Cortex of kidney (tissue), 1 donor: ENCODE measurements around the gene PURA.

Experiments used
- DNase-seq: peaks from one replicate; lab custom pipeline; 2025; lab: John Stamatoyannopoulos, UW

The PURA gene

DNA sequence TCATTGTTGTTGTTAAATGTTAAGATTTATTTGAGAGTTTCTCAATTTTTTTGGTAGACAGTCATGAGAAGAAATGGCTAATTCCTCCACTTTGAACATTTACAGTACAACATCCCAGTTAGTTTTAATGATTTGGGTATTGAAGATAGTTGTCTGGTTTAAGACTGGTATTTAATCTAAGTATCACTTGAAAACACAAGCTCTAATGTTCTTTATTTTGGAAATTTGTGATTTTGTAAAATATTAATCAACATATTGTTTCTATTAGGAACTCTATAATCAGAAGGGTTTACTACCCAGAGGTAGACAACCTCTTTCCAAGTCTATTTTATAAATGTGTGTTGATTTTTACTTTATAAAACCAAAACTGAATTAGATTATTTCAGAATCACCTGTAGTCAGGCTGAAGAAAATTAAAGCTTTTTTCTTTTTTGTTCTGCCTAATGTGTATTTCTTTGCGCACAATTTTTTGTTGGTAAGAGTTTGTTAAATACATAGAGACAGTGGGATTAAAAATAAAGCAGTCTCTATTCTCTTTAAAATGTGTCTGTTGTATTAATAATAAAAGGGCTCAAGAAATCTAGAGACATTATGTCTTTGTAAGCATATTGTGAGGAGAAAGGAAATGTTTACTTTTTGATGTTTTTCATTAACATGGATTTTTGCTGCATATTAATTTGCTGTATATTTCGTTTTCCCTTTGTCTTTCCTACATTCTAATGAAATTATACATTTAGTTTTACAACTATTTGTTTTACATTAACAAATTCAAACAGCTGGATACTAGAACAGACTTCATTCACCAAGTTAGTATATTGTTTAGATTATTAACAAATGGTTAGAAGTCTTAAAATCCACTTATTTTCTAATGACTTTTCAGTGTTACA lies 3.9 kb upstream of the PURA start:
- DNase-seq = no peak

DNA sequence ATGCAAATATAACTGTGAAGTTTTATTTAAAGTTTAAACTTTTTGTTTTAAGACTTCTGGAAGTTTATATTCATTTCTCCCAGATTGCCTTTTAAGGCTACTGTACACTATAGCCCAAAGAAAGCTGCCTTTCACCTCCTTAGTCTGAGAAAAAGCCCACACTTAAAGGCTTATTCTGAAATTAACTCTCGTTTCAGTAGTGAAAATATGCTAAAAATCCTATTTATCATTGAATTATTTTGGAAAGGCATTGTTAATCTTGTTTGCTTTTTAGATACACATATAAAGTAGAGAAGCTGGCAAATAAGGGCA lies 3.3 kb upstream of the PURA start:
- no peak for DNase-seq

DNA sequence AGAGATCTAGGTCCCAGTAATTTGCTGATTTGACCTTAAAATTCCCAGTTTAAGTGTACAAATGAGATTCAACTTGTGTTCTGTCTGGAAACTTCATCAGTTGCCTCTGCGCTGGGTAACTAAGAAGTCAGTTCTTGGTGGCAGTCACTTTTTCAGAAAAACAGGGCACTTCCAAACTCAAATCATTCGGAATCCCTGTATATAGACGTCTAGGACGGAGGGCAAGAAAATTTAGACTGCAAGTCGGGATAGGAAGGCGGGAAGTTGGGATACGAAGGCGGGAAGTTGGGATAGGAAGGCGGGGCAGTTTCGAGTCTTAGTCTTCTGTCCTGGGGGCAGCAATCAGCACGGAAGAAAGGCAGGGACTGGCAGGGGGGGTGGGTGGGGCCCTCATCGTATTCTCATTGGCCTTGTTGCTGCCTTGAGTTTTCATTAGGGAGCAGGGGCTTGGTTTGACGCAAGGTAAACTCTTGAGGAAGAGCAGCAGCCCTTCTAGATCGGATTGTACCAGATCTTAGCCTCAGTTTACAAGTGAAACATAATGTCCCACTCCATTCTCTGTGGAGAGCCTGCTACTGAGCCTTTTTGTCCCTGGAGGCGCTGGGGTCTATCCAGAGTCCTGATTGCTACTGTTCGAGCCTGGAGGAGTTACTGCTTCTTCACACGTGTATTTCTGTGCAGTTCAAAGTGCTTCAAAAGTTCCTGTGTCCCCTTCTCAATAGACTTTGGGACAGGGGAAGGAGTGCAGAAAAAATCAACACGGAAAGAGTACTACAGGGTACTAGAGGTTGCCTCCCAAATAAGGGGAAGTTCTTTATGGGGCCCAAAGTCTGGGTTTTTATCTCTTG lies 2.7 kb upstream of the PURA start:
- DNase-seq = no peak

DNA sequence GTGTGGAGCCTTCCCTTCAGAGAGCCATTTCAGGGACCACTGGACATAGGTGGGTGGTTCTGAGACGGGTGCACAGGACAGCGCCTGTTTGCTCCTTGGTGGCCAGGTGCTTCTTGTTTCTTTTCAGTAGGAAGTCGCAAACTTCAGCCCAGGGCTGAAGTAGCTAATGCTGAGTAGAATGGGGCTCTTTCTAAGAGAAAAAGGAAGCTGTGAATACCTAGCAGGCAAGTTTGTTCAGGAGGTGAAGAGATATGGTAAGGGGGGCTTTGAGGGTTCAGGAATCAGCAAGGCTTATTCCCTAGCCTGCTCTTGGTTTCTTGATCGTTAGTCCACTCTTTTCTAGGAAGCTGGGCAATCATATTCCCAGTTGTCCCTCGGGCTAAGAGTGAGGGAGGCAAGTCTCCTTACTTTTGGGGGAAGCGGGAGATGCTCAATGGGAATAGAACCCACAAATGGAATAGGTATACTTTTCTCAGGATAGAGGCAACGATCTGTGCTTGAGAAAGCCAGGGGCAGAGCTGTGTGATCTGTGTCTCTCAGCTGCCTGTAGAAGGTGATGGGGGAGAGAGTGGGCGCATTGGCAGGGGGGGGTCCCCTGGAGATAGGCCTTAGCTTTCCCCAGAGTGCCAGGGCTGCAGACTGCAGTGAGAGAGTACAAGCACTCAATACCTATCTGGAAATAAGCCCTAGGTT lies 1.9 kb upstream of the PURA start:
- no peak for DNase-seq

DNA sequence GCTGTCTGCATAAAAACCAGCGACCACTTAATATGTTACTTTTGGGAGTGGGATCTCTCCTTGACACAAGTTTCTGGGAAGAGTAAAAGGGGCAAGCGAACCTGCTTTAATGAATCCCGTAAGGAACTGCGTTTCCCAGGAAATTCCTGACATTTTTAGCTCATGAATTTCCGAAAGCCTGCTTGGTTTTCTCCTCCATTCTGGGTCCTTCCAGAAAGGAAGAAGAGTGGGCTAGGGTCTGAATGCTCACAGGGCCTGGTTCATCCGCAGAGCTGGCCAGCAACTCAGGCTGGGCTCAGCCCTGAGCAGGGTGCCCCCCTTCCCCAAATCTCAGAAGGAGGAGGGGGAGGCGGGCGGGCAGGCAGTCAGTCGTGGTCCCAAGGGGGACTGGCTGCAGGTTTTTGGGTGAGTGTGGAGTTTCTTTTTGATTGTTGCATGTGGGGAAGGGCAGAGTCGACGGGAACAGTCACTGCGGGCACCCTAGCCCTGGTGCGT lies 1.2 kb upstream of the PURA start:
- no peak for DNase-seq

DNA sequence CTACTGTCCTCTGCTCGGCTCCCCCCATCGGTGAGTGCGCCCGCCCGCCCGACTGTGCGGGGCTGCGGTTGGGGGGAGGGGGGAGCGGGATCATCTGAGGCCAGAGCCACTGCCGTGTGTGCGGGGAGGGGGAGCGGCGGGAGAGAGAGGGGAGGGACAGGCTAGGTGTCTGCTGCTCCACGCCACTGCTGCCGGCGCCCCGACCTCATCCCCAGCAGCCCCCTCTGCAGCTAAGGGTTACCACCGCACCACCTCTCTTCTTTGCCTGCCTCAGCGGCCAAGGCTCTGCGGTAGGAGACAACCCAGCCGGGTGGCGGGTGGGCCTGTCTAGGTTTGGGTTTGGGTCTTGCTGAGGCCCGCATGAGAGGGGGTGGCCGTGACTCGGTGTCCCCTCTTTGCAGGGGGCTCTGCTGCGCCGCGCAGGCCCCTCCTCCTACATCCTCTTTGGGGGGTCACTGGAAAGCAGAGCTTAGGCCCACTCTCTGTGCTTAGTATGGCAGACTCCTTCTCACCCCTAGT lies 670 bp upstream of the PURA start:
- DNase-seq = no peak

DNA sequence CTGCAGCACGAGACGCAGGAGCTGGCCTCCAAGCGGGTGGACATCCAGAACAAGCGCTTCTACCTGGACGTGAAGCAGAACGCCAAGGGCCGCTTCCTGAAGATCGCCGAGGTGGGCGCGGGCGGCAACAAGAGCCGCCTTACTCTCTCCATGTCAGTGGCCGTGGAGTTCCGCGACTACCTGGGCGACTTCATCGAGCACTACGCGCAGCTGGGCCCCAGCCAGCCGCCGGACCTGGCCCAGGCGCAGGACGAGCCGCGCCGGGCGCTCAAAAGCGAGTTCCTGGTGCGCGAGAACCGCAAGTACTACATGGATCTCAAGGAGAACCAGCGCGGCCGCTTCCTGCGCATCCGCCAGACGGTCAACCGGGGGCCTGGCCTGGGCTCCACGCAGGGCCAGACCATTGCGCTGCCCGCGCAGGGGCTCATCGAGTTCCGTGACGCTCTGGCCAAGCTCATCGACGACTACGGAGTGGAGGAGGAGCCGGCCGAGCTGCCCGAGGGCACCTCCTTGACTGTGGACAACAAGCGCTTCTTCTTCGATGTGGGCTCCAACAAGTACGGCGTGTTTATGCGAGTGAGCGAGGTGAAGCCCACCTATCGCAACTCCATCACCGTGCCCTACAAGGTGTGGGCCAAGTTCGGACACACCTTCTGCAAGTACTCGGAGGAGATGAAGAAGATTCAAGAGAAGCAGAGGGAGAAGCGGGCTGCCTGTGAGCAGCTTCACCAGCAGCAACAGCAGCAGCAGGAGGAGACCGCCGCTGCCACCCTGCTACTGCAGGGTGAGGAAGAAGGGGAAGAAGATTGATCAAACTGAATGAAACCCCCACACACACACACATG lies 654 bp downstream of the PURA start:
- no peak for DNase-seq

DNA sequence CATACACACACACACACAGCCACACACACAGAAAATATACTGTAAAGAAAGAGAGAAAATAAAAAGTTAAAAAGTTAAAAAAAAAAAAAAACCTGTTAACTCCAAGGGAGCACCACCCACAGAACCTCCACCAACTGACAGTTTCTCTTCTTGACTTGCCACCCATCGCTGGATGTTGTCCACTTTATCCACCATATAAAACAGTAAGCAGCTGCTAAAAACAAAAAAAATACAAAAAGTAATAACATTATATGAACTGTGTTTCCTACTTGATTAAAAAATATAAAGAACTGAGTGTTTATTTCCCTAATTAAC lies 1.2 kb downstream of the PURA start:
- DNase-seq = no peak

DNA sequence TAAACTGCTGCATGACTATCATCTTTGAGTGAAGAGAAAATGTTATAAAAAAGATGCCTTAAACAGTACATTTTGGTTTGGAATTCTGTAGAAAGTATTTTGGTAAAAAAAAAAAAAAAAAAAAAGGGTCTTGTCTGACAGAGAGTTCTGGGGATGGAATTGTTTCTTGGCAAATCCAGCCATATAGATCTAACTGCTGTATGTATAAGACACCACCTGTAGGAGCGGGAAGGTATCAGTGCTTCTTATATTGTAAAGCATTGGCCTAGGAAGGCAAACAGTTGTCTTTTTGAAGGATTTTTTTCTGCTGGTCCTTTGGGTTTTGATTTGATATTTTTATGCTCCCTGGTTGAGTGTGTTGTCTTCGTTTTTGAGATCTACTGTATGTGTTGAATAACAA lies 2.8 kb downstream of the PURA start:
- DNase-seq = no peak

DNA sequence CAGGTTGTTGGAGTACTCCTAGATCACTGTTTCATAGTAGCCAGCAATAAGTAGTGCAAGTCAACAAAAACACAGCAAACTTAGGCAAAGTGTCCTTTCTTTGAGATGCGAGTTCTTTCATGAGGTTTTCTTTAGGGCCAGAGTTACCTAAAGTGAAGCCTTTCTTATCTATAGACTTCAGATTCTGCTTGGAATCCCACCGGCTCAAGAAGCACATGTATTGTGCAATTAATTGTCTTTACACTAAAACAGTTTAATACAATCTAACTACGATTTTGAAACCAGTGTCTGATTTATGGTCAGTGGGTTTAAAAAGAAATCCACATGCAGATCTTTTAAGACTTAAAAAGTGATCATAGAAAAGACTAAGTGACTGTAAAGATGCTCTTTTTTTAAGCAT lies 3.6 kb downstream of the PURA start:
- DNase-seq = no peak

DNA sequence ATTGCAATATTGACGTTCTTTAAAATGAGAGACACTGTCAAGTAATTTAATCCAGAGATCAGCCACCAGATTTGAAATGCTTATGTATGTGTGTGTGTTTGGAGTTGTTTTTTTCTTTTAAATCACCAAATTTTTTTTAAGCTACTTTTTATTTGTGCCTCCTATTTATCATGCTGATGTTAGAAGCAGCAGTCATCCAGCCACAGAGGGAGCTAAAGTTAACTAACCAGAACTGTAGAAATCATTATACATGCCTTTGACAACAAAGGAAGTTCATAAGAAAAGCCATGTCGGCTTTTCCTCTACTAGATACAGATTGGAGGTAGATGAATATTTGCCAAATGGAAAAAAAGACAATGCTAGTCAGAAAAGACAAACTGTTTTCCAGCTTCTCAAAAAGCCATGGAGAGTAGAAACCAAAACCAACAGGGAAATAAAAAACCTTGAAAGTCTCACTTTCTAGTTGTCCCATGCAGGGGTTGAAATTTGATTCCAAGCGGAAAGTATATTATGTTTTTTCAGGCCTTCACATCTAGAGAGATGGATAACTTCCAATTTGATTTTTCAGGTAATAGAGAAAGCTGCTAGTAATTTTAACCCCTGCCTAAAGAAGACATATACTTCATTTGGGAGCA lies 4.5 kb downstream of the PURA start:
- DNase-seq = no peak

DNA sequence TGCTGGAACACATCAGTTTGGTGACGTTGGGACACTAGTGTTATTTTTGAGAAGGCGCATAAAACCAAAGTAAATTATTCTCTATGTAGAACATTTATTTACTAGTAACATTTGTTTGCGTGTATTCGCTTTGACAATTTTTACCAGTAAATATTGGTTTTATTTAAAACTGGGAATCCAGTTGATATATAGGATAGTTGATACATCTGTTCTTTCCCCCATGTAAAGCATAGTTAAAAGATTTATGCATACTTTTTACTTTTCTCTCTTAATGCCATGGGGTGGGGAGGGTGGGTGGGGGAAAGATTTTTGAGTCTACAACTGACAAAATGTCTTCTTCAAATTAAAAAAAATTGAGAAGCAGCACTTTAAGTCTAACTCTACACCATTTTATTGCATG lies 11.7 kb downstream of the PURA start, which contains the start of gene IGIP:
TSS of gene IGIP (plus strand) at position 301 of the 400 bp plus-strand sequence. CDS start 2,540 bp downstream, outside the sequence.
- DNase-seq = no peak

DNA sequence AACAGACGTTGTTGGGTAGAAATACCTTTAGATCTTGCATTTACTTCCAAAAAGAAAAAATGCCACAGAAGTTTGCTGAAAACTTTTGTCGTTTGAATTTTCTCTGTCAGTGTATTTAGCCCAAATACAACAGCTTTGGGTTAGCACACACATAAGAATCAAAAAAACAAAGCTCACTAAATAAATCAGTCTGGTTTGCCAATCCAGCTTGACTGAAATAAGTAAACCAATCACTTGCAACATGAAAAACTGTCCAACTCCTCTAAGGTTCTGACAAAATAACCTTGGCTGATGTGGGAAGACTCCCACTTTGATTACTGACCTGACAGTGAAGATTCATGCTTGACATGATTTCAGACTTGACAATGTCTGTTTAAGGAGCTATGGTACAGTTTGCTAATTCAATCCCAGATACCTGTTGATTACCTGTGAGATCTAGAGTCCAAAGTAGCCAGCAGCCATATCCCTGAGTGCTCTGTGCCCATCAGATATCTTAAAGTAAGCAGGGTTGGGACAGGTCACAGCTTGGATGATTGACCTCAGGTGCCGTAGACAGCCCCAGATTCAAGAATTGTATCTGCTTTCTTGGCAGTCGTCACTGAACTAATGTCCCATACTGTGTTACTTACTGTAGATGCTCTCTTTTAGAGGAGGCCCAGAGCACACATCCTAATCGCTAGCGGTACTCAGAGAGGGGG lies 12.6 kb downstream of the PURA start:
- DNase-seq = no peak

DNA sequence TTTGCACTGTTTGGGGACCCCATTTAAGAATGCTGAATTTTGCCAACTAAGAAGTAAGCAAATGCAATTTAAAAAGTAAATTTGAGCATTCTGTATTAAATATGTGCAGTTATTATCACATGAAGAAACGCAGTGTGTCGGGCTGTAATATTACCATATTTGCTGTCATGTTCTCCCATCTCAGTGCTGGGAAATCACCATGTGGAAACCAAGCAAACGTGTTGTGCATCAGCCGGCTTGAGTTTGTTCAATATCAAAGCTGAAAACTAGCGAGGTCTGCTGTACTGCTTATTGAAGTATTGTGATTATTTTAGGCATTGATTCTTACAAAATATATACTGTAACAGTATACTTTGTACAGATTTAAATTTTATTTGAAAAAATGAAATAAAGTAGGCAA lies 14.5 kb downstream of the PURA start:
- DNase-seq = no peak

DNA sequence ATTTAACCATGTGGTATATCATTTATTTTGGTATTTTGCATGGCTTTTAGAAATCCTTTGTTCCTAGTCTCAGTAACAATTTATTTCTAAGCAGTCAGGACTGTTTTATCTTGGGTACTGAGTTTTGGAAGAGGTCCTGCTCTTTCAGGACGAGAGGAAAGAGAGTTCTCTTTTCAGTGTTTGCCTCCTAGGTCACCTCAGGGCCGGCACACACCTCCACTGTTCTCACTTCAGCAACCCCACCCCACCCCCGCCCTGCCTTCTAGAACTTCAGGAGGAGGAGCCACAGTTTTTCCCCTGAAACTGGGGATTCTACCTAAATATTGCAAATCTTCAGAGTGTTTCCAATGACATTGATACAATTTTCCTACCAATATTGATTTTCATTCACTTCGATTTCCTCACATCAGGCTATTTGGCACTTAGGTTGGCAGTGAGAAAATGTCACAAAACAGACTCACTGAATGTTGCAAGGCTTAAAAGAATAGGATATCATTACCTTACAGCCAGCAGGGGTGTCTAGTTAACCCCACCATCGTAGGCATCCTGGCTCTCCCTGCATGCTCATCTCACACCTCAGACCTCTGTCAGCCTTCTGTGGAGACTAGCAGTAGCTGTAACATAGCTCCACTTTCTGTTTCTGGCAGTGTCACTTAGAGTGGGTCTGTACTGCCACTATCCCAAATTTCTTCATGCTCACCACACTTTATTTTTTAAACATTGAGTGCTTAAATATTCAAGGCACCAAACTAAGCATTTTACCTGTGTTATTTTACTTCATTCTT lies 17.2 kb downstream of the PURA start:
- DNase-seq = no peak

DNA sequence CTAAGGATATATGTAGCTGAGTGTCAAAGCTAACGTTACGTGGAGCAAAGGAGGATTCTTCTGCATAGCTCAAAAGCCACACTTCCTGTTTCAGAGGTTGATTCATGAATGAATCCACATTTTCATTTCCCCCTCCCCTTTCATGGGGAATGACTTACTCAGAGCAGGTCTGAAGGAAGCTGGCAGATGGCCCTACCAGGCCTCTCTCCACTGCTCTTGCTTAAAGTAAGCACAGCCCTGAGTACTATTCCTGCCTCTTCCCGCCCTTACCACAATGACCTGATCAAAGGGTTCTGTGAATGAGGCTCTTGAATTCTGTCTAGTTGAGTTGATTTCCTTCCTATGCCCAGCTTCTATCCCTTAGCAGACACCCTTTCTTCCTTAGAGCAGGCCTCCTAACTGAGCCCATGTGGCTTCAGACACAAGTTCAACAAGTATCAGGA lies 18.1 kb downstream of the PURA start:
- no peak for DNase-seq

DNA sequence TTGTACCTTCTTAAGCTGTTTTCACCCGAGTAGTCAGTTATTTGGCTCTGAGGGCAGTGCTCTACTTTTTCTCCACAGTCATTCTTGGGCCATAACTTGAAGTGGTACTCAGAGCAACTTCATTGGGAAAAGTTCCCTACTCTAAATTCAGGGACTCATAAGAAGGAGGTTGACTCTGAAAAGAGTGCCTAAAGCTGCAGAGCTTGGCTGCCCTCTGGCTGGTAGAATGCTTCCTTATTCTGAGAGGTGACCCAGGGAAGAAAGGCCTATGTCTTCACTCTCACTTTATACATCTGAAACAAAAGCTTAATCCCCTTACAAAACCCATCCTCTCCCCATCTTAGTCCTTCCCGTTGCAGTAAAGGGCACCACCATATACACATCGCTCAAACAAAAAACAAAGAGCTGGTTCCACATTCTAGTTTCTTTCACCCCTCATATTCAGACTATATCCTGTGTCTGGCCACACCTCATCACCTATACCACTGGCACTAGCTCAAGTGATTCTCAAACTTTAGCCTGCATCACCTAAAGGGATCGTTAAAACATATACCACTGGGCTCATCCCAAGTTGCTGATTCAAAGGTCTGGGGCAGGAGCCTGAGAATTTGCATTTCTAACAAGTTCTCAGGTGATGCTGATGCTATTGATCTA lies 19.7 kb downstream of the PURA start:
- DNase-seq = no peak

DNA sequence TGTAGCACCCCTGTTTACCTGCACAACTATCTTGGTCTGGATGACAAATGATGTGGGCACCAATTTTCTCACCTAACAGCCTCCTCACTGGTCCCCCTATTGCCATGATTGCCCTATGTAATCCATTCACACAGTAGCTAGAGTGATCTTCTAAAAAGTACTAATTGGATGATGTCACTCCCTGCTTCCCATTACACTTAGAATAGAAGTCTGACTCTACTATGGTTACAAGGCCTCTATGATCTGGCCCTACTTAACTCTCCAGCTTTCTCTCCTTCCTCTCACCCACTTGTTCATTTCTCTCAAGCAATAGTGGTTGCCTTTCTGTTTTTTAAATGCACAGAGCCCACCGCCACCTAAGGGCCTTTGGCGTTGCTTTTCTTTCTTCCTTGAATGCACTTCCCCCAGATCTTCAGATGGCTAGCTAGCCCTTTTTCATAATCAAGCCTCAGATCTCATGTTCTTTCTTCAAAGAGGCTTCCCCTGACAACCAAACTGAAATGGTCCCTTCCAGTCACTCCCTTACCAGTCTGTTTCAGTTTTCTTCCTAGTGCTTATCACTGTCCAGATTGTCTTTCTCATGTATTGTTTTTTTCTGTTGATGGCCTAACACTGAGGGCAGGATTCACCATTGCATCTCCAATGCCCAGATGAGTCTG lies 20.5 kb downstream of the PURA start:
- no peak for DNase-seq
